AG04449 (cell line): ENCODE results near the gene LY6G6D.
A peak's percentile ranks its signal among the peaks of the same experiment; 100 is the strongest.

Experiments
- CTCF ChIA-PET: fragments of 350-600 bp; formaldehyde crosslinking; extraction: SDS; loops from one replicate; lab custom pipeline; 2021; ENCODE audit warnings: antibody characterized with exemption; lab: Yijun Ruan, JAX
- POLR2A ChIA-PET: fragments of 400-600, 350-600 bp; formaldehyde crosslinking; extraction: SDS; loops from one replicate; lab custom pipeline; 2020; ENCODE audit warnings: antibody characterized with exemption, inconsistent platforms; lab: Yijun Ruan, JAX
- DNase-seq: peaks from one replicate; pipeline ENCODE4 v3.0.0-alpha.2; 2010; ENCODE audit warnings: low read depth, low spot score
- H3K4me3 ChIP-seq: 2 replicates; pipeline ENCODE4 v1.5.1; 2011; ENCODE audit warnings: low read depth, mild to moderate bottlenecking, control low read depth, low read length
- CTCF ChIP-seq: IDR thresholded peaks from one replicate; pipeline ENCODE4 v1.5.1; 2011; ENCODE audit warnings: mild to moderate bottlenecking, moderate library complexity, low read length, control low read depth, inconsistent platforms; ENCODE audit not compliant: insufficient read depth; ENCODE audit errors: missing control alignments

The LY6G6D gene

GRCh38 chr6:31700740-31701401 is 14.3 kb upstream of the LY6G6D start:
- no peak for TF ChIP-seq CTCF
- ChIA-PET POLR2A (interaction anchor here (1.5 kb wide), 1 partner anchor 127 kb away, joined by 3 read pairs; the partner anchor contains the start of gene HSPA1B), CTCF (interaction anchor here (1.7 kb wide), 1 partner anchor 9 kb away, joined by 6 read pairs; no protein-coding TSS in a partner anchor)
- no peak overlapping the region for H3K4me3 ChIP-seq
- DNase-seq = no peak

GRCh38 chr6:31701666-31702404 is 13.3 kb upstream of the LY6G6D start:
- ChIA-PET POLR2A (interaction anchor here (0.6 to 1.9 kb wide), 4 partner anchors 8 to 128 kb away, joined by 3 to 6 read pairs (median 3); partner anchors contain the start of gene HSPA1B), CTCF (interaction anchor here (0.8 to 2.2 kb wide), 6 partner anchors 10 to 128 kb away, joined by 3 to 11 read pairs (median 5); no protein-coding TSS in a partner anchor)
- no peak for TF ChIP-seq CTCF
- no peak for DNase-seq
- H3K4me3 ChIP-seq = peak overlapping the region; percentile 84

GRCh38 chr6:31702405-31702818 is 12.7 kb upstream of the LY6G6D start:
- DNase-seq = no peak
- POLR2A ChIA-PET = interaction anchor here (0.6 to 1.9 kb wide), 6 partner anchors 9 to 132 kb away, joined by 3 to 17 read pairs (median 4); partner anchors contain the start of genes CSNK2B, GPANK1 and HSPA1B
- TF ChIP-seq CTCF = no peak
- CTCF ChIA-PET = interaction anchor here (0.8 to 2.2 kb wide), 6 partner anchors 10 to 128 kb away, joined by 3 to 11 read pairs (median 5); no protein-coding TSS in a partner anchor
- peak overlapping the region; percentile 84 for H3K4me3 ChIP-seq

GRCh38 chr6:31702819-31703716 is 12.1 kb upstream of the LY6G6D start, which contains the start of gene ABHD16A:
Gene ABHD16A (minus strand): TSS chr6:31703324. CDS start chr6:31703281, 43 bp downstream.
- peak; percentile 84 for DNase-seq
- ChIA-PET POLR2A (interaction anchor here (0.5 to 1.9 kb wide), 13 partner anchors 8 to 160 kb away, joined by 3 to 17 read pairs (median 5); partner anchors contain the start of genes CSNK2B, DDAH2, GPANK1 and HSPA1A), CTCF (interaction anchor here (0.8 to 2.2 kb wide), 7 partner anchors 10 to 88 kb away, joined by 3 to 11 read pairs (median 3); partner anchors contain the start of gene LY6G5C)
- no peak for TF ChIP-seq CTCF
- peak within 1 kb of the TSS; percentile 84 for H3K4me3 ChIP-seq

GRCh38 chr6:31705931-31706330 is 9.2 kb upstream of the LY6G6D start:
- POLR2A ChIA-PET = interaction anchor here (0.8 kb wide), 1 partner anchor 29 kb away, joined by 3 read pairs; no protein-coding TSS in a partner anchor

More at GRCh38 chr6:31705931-31706330, 9.2 kb upstream of the LY6G6D start:
- no peak for DNase-seq
- CTCF ChIA-PET = no interaction called here
- no peak overlapping the region for H3K4me3 ChIP-seq
- TF ChIP-seq CTCF = no peak
